HG03175 (cell line): ENCODE results near the gene BUD23.

ENCODE experiments used
- ATAC-seq: cut with Tn5 transposase; IDR thresholded peaks from one replicate; pipeline ENCODE4 v1.9.1; 2021; ENCODE audit warnings: mild to moderate bottlenecking, moderate library complexity; ENCODE audit not compliant: unreplicated experiment

Gene BUD23

GRCh38 chr7:73740212-73740611 lies 56.8 kb downstream of the BUD23 start:
- no peak for ATAC-seq

- no peak for ATAC-seq
Observed at GRCh38 chr7:73740771-73741170, 57.4 kb downstream of the BUD23 start.

- no peak for ATAC-seq
Observed at GRCh38 chr7:73741600-73741999, 58.2 kb downstream of the BUD23 start.

- ATAC-seq, result no peak
Observed at GRCh38 chr7:73742338-73742752, 58.9 kb downstream of the BUD23 start.

GRCh38 chr7:73742753-73743641 lies 59.6 kb downstream of the BUD23 start:
- no peak for ATAC-seq

- no peak for ATAC-seq
Observed at GRCh38 chr7:73746378-73746777, 63.0 kb downstream of the BUD23 start.
